Neural progenitor cell (in vitro differentiated cells): ENCODE data around the gene NOS3.

Experiments
- CTCF ChIP-seq: fragments of 200-600 bp; sonication (generic); IDR thresholded peaks from 2 replicates; pipeline ENCODE4 v1.5.1; 2017; ENCODE audit warnings: antibody characterized with exemption, mild to moderate bottlenecking
- EZH2 ChIP-seq: fragments of 200-600 bp; sonication (generic); IDR thresholded peaks from 2 replicates; pipeline ENCODE4 v1.6.1; 2017; ENCODE audit warnings: antibody characterized with exemption, mild to moderate bottlenecking, moderate library complexity

DNA sequence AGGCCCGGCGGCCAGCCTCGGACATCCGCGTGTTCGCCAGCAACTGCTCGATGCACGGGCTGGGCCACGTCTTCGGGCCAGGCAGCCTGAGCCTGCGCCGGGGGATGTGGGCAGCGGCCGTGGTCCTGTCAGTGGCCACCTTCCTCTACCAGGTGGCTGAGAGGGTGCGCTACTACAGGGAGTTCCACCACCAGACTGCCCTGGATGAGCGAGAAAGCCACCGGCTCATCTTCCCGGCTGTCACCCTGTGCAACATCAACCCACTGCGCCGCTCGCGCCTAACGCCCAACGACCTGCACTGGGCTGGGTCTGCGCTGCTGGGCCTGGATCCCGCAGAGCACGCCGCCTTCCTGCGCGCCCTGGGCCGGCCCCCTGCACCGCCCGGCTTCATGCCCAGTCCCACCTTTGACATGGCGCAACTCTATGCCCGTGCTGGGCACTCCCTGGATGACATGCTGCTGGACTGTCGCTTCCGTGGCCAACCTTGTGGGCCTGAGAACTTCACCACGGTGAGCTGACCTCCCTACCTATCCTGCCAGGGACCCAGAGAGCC, 58.2 kb downstream of the NOS3 start:
- no peak for TF ChIP-seq CTCF
- no peak for TF ChIP-seq EZH2
